Activated CD8-positive, alpha-beta memory T cell treated with anti-CD3 and anti-CD28 coated beads, Interleukin-2, amount 50 U/mL, for 1 hour (primary cell): ENCODE results near the gene CLIC5.

Experiments
- DNase-seq: peaks from one replicate; pipeline ENCODE4 v3.0.0-alpha.2; 2020; ENCODE audit errors: extremely low read depth

Gene CLIC5

GRCh38 chr6:45895569-45895968 is 120.1 kb downstream of the CLIC5 start:
- DNase-seq: no peak

GRCh38 chr6:45892696-45893245 is 122.9 kb downstream of the CLIC5 start:
- no peak for DNase-seq

- no peak for DNase-seq
Measured at GRCh38 chr6:45892196-45892595, 123.5 kb downstream of the CLIC5 start.

- DNase-seq: no peak
Measured at GRCh38 chr6:45886776-45887175, 128.9 kb downstream of the CLIC5 start.

GRCh38 chr6:45884336-45884735 is 131.3 kb downstream of the CLIC5 start:
- no peak for DNase-seq

- DNase-seq: no peak
Measured at GRCh38 chr6:45882671-45883070, 133.0 kb downstream of the CLIC5 start.

- no peak for DNase-seq
Measured at GRCh38 chr6:45881705-45882467, 133.8 kb downstream of the CLIC5 start.

- no peak for DNase-seq
Measured at GRCh38 chr6:45880676-45881075, 135.0 kb downstream of the CLIC5 start.

GRCh38 chr6:45880159-45880558 is 135.5 kb downstream of the CLIC5 start:
- no peak for DNase-seq

- no peak for DNase-seq
Measured at GRCh38 chr6:45877970-45878590, 137.6 kb downstream of the CLIC5 start.

GRCh38 chr6:45872827-45873365 is 142.8 kb downstream of the CLIC5 start:
- no peak for DNase-seq

- no peak for DNase-seq
Measured at GRCh38 chr6:45870531-45870930, 145.1 kb downstream of the CLIC5 start.

GRCh38 chr6:45864651-45865050 is 151.0 kb downstream of the CLIC5 start:
- DNase-seq: no peak

- DNase-seq: no peak
Measured at GRCh38 chr6:45858691-45859090, 157.0 kb downstream of the CLIC5 start.

GRCh38 chr6:45857827-45858226 is 157.8 kb downstream of the CLIC5 start:
- DNase-seq: no peak

GRCh38 chr6:45855642-45856394 is 159.8 kb downstream of the CLIC5 start:
- no peak for DNase-seq

- DNase-seq: no peak
Measured at GRCh38 chr6:45854149-45854742, 161.4 kb downstream of the CLIC5 start.

GRCh38 chr6:45851034-45851400 is 164.6 kb downstream of the CLIC5 start:
- no peak for DNase-seq

- DNase-seq: no peak
Measured at GRCh38 chr6:45850378-45851033, 165.2 kb downstream of the CLIC5 start.

- no peak for DNase-seq
Measured at GRCh38 chr6:45845567-45845966, 170.1 kb downstream of the CLIC5 start.

- no peak for DNase-seq
Measured at GRCh38 chr6:45844986-45845385, 170.7 kb downstream of the CLIC5 start.
